AG10803 (cell line): ENCODE data around the gene APC.
"Not testable (repeated sequence)": the region's sequence is repeated elsewhere in the genome, so short reads cannot be mapped to it uniquely, and the experiment has no call there.

Source experiments
- DNase-seq: peaks from one replicate; pipeline ENCODE4 v3.0.0; 2010; ENCODE audit warnings: low read depth
- H3K4me3 ChIP-seq: 2 replicates; pipeline ENCODE4 v1.5.1; 2011; ENCODE audit warnings: mild to moderate bottlenecking, low read length, control low read depth
- CTCF ChIP-seq: conservative IDR thresholded peaks from 2 replicates; pipeline ENCODE4 v1.5.1; 2011; ENCODE audit warnings: mild to moderate bottlenecking, low read length, control low read depth, inconsistent platforms

Gene APC

GRCh38 chr5:112883192-112883591 lies 145.5 kb downstream of the APC start:
- no peak overlapping the region for H3K4me3 ChIP-seq
- no peak for DNase-seq
- no peak for TF ChIP-seq CTCF

GRCh38 chr5:112885001-112885400 lies 147.3 kb downstream of the APC start:
- H3K4me3 ChIP-seq = no peak overlapping the region
- no peak for DNase-seq
- TF ChIP-seq CTCF = no peak

- no peak for TF ChIP-seq CTCF
- H3K4me3 ChIP-seq = no peak overlapping the region
These were observed 149.3 kb downstream of the APC start for GRCh38 chr5:112886975-112887374.

GRCh38 chr5:112892066-112892465 lies 154.4 kb downstream of the APC start:
- not testable (repeated sequence) for DNase-seq, H3K4me3 ChIP-seq

More at GRCh38 chr5:112886975-112887374, 149.3 kb downstream of the APC start:
- no peak for DNase-seq

- TF ChIP-seq CTCF = no peak
- no peak for DNase-seq
- H3K4me3 ChIP-seq = no peak overlapping the region
These were observed 155.1 kb downstream of the APC start for GRCh38 chr5:112892776-112893175.

- DNase-seq = no peak
- TF ChIP-seq CTCF = no peak
- H3K4me3 ChIP-seq = no peak overlapping the region
These were observed 158.0 kb downstream of the APC start for GRCh38 chr5:112895682-112896081.
